ENCODE data around the gene CGNL1. TPM values are rescaled to one million over a fixed set of nuclear protein-coding genes. Genes with fewer than 3 reads are reported as not detected.

The CGNL1 gene
- total RNA-seq, 1 donor from 2014 or later = 7.1 TPM

DNA sequence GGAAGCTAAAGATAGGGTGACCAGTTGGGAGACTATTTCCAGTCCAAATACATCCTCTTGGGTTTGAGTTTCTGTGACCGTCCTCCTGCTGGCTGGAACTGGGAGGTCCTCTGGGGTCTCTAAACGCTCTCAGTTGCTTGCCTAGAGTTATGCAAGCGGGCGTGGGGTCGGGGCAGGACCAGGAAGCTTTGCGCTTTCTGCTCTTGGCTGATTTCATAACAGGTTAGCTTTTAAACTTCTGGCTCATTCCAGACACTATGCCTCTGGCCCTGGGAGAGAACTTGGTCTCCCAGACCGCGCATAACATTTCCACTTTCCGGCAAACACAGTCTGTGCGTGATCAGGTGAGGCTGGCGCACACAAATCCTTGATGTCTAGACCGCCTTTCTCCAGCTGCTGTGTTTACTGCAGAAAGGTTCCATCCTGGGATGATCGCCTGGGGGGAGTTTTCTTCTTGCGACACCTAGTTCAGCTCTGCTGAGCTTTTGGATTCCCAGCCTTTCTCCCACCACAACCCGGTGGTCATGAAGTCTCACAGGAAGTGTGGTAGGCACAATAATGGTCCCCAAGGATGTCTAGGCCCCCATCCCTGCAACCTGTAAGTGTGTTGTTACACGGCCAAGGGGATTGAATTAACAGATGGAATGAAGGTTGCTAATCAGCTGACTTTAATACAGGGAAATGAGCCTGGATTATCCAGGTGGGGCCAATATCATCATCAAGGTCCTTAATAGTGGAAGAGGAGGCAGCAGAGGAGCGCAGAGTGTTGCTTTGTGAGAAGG lies 23.6 kb upstream of the CGNL1 start:
- Mint-ChIP-seq H3K27ac (ENCODE audit: unreplicated experiment) (no peak overlapping the region), H3K4me3 (ENCODE audit: unreplicated experiment) (no peak overlapping the region)
- DNase-seq (ENCODE audit: low spot score) = no peak

DNA sequence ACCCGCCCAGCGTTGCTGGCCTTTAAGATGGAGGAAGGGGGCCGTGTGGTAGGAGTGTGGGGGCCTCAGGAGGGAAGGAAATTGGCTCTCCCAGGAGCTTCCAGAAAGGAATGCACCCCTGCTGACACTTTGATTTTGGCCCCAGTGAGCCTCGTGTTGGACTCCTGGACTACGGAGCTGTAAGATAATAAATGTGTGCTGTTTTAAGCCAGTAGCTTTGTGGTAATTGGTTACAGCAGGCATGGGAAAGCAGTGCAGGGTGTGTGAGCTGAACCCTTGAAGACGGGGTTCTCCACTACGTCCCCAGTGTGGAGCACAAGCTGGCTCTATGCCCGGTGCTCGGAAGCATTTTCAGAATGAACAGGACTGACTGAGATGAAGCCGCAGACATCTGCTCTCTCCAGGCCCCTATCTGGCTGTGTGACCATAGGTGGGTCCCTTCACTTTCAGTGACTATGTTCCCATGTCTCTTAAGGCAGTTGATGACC lies 22.9 kb upstream of the CGNL1 start:
- Mint-ChIP-seq H3K27ac (ENCODE audit: unreplicated experiment) (no peak overlapping the region), H3K9me3 (ENCODE audit: low read depth) (no peaks in the 10 kb centered on the region), H3K36me3 (ENCODE audit: low read depth) (no peaks in the 10 kb centered on the region), H3K4me3 (ENCODE audit: unreplicated experiment) (no peak overlapping the region), H3K4me1 (ENCODE audit: low read depth) (peaks cover 14% of the 10 kb centered on the region), H3K27me3 (ENCODE audit: low read depth) (no peaks in the 10 kb centered on the region)
- TF ChIP-seq, protein P1, sequence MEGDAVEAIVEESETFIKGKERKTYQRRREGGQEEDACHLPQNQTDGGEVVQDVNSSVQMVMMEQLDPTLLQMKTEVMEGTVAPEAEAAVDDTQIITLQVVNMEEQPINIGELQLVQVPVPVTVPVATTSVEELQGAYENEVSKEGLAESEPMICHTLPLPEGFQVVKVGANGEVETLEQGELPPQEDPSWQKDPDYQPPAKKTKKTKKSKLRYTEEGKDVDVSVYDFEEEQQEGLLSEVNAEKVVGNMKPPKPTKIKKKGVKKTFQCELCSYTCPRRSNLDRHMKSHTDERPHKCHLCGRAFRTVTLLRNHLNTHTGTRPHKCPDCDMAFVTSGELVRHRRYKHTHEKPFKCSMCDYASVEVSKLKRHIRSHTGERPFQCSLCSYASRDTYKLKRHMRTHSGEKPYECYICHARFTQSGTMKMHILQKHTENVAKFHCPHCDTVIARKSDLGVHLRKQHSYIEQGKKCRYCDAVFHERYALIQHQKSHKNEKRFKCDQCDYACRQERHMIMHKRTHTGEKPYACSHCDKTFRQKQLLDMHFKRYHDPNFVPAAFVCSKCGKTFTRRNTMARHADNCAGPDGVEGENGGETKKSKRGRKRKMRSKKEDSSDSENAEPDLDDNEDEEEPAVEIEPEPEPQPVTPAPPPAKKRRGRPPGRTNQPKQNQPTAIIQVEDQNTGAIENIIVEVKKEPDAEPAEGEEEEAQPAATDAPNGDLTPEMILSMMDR (IDR thresholded peaks at IDR 0.05) = no peak
- DNase-seq (ENCODE audit: low spot score) = no peak

More for the DNA sequence above, 23.6 kb upstream of the CGNL1 start:
- Mint-ChIP-seq H3K27me3 (ENCODE audit: low read depth) (no peaks in the 10 kb centered on the region), H3K36me3 (ENCODE audit: low read depth) (no peaks in the 10 kb centered on the region), H3K4me1 (ENCODE audit: low read depth) (peaks cover 14% of the 10 kb centered on the region), H3K9me3 (ENCODE audit: low read depth) (peaks cover 3% of the 10 kb centered on the region)
- TF ChIP-seq, protein P1 (IDR thresholded peaks at IDR 0.05) = no peak

DNA sequence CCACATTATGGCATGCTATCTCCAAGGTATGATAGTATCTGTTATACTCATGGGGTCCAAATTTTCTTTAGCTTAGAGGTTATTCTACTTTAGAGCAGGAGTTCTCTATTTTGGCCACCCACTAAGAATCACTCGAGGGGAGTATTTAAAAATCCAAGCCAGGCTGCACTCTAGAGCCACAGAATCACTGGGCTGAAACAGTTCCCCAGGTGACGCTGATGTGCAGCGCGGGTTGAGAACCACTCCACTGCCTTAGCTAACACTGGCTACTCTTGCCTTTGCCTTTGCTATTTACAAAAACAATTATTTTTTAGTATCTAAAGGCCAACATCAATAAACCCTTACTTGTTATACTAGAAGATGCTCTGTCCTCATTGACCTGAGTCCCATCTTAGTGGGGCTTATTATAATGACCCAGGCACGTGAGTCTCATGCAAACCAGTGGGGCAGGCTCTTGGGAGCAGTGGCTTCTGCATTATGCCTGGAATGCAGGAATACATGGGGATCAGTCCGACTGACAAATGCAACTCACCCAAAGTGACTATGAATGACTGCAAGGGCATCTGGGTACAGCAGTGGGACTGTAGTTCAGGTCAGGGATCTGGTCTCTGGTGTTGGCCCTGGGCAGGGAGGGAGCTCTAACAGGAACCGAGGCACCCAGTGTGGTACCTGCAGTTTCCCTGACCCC lies 21.7 kb upstream of the CGNL1 start:
- TF ChIP-seq, protein P1 (IDR thresholded peaks at IDR 0.05) = no peak
- Mint-ChIP-seq H3K27ac (ENCODE audit: unreplicated experiment) (no peak overlapping the region), H3K9me3 (ENCODE audit: low read depth) (no peaks in the 10 kb centered on the region), H3K27me3 (ENCODE audit: low read depth) (no peaks in the 10 kb centered on the region), H3K36me3 (ENCODE audit: low read depth) (no peaks in the 10 kb centered on the region), H3K4me1 (ENCODE audit: low read depth) (peaks cover 14% of the 10 kb centered on the region), H3K4me3 (ENCODE audit: unreplicated experiment) (no peak overlapping the region)
- DNase-seq (ENCODE audit: low spot score) = no peak

DNA sequence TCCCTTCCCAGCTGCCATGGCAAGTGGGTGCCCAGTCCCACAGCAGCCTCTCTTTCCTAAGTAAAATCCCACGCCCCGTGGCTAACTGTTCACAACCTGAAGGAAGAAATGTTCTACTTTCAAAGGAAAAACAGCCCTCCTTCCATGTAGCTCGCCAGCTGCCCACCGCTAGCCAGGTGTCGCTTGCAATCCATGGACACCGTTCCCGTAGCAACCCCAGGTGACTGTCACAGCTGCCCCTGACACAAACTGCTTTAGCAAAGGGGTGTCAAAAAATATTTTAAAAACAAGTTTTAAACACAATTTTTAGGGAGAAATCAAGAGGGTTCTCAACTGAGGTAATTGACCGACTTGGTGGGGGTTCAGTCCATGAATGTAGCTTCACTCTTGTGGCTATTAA lies 21.0 kb upstream of the CGNL1 start:
- Mint-ChIP-seq H3K4me1 (ENCODE audit: low read depth) (peaks cover 14% of the 10 kb centered on the region), H3K4me3 (ENCODE audit: unreplicated experiment) (no peak overlapping the region), H3K27me3 (ENCODE audit: low read depth) (no peaks in the 10 kb centered on the region), H3K36me3 (ENCODE audit: low read depth) (no peaks in the 10 kb centered on the region), H3K9me3 (ENCODE audit: low read depth) (no peaks in the 10 kb centered on the region), H3K27ac (ENCODE audit: unreplicated experiment) (no peak overlapping the region)
- TF ChIP-seq, protein P1 (IDR thresholded peaks at IDR 0.05) = no peak
- DNase-seq (ENCODE audit: low spot score) = no peak

DNA sequence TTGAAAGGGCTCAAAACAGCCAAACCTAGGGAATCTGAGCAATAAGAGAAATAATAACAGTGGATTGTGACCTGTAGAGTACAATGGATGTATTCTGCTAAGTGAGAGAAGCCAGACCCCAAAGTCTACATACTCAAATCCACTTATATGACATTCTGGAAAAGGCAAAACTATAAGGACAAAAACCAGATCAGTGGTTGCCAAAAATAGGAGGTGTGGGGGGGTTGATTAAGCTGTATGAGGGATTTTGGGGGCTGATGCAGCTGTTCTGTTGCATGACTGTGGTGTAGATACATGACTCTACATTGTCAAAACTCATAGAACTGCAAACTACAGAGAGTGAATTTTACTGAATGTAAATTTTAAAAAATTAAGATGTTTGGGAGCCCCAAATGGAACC lies 20.1 kb upstream of the CGNL1 start:
- H3K4me1 Mint-ChIP-seq (ENCODE audit: low read depth) = peaks cover 14% of the 10 kb centered on the region
- H3K36me3 Mint-ChIP-seq (ENCODE audit: low read depth) = no peaks in the 10 kb centered on the region
- no peaks in the 10 kb centered on the region for H3K27me3 Mint-ChIP-seq (ENCODE audit: low read depth)
- no peak for DNase-seq (ENCODE audit: low spot score)
- H3K27ac Mint-ChIP-seq (ENCODE audit: unreplicated experiment) = no peak overlapping the region
- TF ChIP-seq, protein P1 (IDR thresholded peaks at IDR 0.05) = no peak
- no peaks in the 10 kb centered on the region for H3K9me3 Mint-ChIP-seq (ENCODE audit: low read depth)
- H3K4me3 Mint-ChIP-seq (ENCODE audit: unreplicated experiment) = no peak overlapping the region

All from chondrocyte (in vitro differentiated cells).